Transverse colon (tissue), 4 donors: Measurements from ENCODE around the gene SERINC5.

Experiments
- POLR2A ChIP-seq: fragments of 450-650 bp; IDR thresholded peaks from one replicate; pipeline ENCODE4 v1.6.1; 2016; ENCODE audit warnings: antibody characterized with exemption, mild to moderate bottlenecking, moderate library complexity
- POLR2AphosphoS5 ChIP-seq, 3 donors: sonication (generic); formaldehyde crosslinking; IDR thresholded peaks; one replicate each; pipeline ENCODE4 v1.6.1; 2016; ENCODE audit warnings: antibody characterized with exemption in 3 of 3
- TF ChIP-seq, protein P1 (sequence below), 5 experiments: fragments of 200-600 bp in 3 of 5; fragments of 450-650 bp in 2 of 5; sonication (generic) in 3 of 5; IDR thresholded peaks; 1 replicate in 2 of 5; 2 replicates in 3 of 5; pipeline ENCODE4 v1.5.1; 2016 to 2017; ENCODE audit warnings: antibody characterized with exemption in 5 of 5, inconsistent platforms in 3 of 5, mild to moderate bottlenecking in 2 of 5, moderate library complexity in 1 of 5

GRCh38 chr5:80181618-80182211 lies 74.1 kb downstream of the SERINC5 start:
- TF ChIP-seq, protein P1, sequence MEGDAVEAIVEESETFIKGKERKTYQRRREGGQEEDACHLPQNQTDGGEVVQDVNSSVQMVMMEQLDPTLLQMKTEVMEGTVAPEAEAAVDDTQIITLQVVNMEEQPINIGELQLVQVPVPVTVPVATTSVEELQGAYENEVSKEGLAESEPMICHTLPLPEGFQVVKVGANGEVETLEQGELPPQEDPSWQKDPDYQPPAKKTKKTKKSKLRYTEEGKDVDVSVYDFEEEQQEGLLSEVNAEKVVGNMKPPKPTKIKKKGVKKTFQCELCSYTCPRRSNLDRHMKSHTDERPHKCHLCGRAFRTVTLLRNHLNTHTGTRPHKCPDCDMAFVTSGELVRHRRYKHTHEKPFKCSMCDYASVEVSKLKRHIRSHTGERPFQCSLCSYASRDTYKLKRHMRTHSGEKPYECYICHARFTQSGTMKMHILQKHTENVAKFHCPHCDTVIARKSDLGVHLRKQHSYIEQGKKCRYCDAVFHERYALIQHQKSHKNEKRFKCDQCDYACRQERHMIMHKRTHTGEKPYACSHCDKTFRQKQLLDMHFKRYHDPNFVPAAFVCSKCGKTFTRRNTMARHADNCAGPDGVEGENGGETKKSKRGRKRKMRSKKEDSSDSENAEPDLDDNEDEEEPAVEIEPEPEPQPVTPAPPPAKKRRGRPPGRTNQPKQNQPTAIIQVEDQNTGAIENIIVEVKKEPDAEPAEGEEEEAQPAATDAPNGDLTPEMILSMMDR (IDR thresholded peaks at IDR 0.05), result no peak
- TF ChIP-seq POLR2A, result no peak
- peak; percentile 7 to 81 (median 73) for TF ChIP-seq POLR2AphosphoS5 (IDR thresholded peaks at IDR 0.05)
